Measurements from ENCODE around the gene THEM5.
A peak's percentile ranks its signal among the peaks of the same experiment; 100 is the strongest.
"Not testable (repeated sequence)": the region's sequence is repeated elsewhere in the genome, so short reads cannot be mapped to it uniquely, and the experiment has no call there.

Gene THEM5

GRCh38 chr1:151853411-151853943 is at the start of gene THEM5:
Gene THEM5 (minus strand): TSS chr1:151853712. CDS start chr1:151853565, 147 bp downstream.
- TF ChIP-seq, protein P1, sequence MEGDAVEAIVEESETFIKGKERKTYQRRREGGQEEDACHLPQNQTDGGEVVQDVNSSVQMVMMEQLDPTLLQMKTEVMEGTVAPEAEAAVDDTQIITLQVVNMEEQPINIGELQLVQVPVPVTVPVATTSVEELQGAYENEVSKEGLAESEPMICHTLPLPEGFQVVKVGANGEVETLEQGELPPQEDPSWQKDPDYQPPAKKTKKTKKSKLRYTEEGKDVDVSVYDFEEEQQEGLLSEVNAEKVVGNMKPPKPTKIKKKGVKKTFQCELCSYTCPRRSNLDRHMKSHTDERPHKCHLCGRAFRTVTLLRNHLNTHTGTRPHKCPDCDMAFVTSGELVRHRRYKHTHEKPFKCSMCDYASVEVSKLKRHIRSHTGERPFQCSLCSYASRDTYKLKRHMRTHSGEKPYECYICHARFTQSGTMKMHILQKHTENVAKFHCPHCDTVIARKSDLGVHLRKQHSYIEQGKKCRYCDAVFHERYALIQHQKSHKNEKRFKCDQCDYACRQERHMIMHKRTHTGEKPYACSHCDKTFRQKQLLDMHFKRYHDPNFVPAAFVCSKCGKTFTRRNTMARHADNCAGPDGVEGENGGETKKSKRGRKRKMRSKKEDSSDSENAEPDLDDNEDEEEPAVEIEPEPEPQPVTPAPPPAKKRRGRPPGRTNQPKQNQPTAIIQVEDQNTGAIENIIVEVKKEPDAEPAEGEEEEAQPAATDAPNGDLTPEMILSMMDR (IDR thresholded peaks at IDR 0.05; ENCODE audit: insufficient read depth, low read depth, low read length, missing control alignments) = peak; percentile 32
- DNase-seq (ENCODE audit: low read depth) = peak; percentile 56
- H3K4me3 ChIP-seq (ENCODE audit: low read length) = no peak within 1 kb of the TSS

GRCh38 chr1:151902858-151903257 is 49.3 kb upstream of the THEM5 start:
- TF ChIP-seq, protein P1 (IDR thresholded peaks at IDR 0.05; ENCODE audit: insufficient read depth, low read depth, low read length, missing control alignments) = no peak
- no peak overlapping the region for H3K4me3 ChIP-seq (ENCODE audit: low read length)
- DNase-seq (ENCODE audit: low read depth) = no peak

GRCh38 chr1:151900804-151901203 is 47.3 kb upstream of the THEM5 start:
- H3K4me3 ChIP-seq (ENCODE audit: low read length); DNase-seq (ENCODE audit: low read depth): not testable (repeated sequence)

DNA sequence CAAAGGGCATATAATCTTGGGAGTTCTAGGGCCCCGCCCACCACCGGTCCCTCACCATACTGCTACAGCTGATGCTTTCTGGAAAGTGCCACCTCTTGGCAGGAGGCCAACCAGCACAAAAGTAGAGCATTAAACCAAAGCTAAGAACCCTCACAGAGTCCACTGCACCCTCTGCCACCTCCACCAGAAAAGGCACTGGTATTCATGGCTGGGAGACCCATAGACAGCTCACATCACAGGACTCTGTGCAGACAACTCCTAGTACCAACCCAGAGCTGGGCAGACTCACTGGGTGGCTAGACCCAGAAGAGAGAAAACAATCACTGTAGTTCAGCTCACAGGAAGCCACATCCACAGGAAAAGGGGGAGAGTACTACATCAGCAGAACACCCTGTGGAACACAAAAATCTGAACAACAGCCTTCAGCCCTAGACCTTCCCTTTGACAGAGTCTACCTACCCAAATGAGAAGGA is 45.0 kb upstream of the THEM5 start:
- no peak overlapping the region for H3K4me3 ChIP-seq (ENCODE audit: low read length)
- no peak for DNase-seq (ENCODE audit: low read depth)
- TF ChIP-seq, protein P1 (IDR thresholded peaks at IDR 0.05; ENCODE audit: insufficient read depth, low read depth, low read length, missing control alignments) = no peak

GRCh38 chr1:151897991-151898431 is 44.5 kb upstream of the THEM5 start:
- TF ChIP-seq, protein P1 (IDR thresholded peaks at IDR 0.05; ENCODE audit: insufficient read depth, low read depth, low read length, missing control alignments) = no peak
- no peak overlapping the region for H3K4me3 ChIP-seq (ENCODE audit: low read length)

GRCh38 chr1:151893176-151893924 is 39.8 kb upstream of the THEM5 start:
- H3K4me3 ChIP-seq (ENCODE audit: low read length) = no peak overlapping the region
- TF ChIP-seq, protein P1 (IDR thresholded peaks at IDR 0.05; ENCODE audit: insufficient read depth, low read depth, low read length, missing control alignments) = no peak
- peak; percentile 9 for DNase-seq (ENCODE audit: low read depth)

More at GRCh38 chr1:151897991-151898431, 44.5 kb upstream of the THEM5 start:
- DNase-seq (ENCODE audit: low read depth) = no peak

GRCh38 chr1:151892190-151892589 is 38.7 kb upstream of the THEM5 start:
- no peak for DNase-seq (ENCODE audit: low read depth)
- TF ChIP-seq, protein P1 (IDR thresholded peaks at IDR 0.05; ENCODE audit: insufficient read depth, low read depth, low read length, missing control alignments) = no peak
- H3K4me3 ChIP-seq (ENCODE audit: low read length) = no peak overlapping the region

Measured in epithelial cell of esophagus (primary cell).